HEK293T (cell line): Measurements from ENCODE around the gene KRR1.

Experiments used
- ARNT ChIP-seq: fragments of 450-650 bp; IDR thresholded peaks from 2 replicates; pipeline ENCODE4 v1.6.1; 2017; ENCODE audit warnings: mild to moderate bottlenecking
- BHLHE40 ChIP-seq: fragments of 450-650 bp; IDR thresholded peaks from 2 replicates; pipeline ENCODE4 v1.6.1; 2016; ENCODE audit warnings: mild to moderate bottlenecking, moderate library complexity, borderline replicate concordance
- ELF4 ChIP-seq: fragments of 450-650 bp; IDR thresholded peaks from 2 replicates; pipeline ENCODE4 v1.6.1; 2017; ENCODE audit warnings: antibody characterized with exemption
- FOXA1 ChIP-seq: fragments of 450-650 bp; IDR thresholded peaks from 2 replicates; pipeline ENCODE4 v1.6.1; 2016; ENCODE audit warnings: mild to moderate bottlenecking
- FOXK2 ChIP-seq: fragments of 450-650 bp; IDR thresholded peaks from 2 replicates; pipeline ENCODE4 v1.6.1; 2016; ENCODE audit warnings: mild to moderate bottlenecking
- FOXM1 ChIP-seq: fragments of 450-650 bp; IDR thresholded peaks from 2 replicates; pipeline ENCODE4 v1.6.1; 2017; ENCODE audit warnings: mild to moderate bottlenecking, borderline replicate concordance
- HDGF ChIP-seq: fragments of 450-650 bp; IDR thresholded peaks from 2 replicates; pipeline ENCODE4 v1.6.1; 2017; ENCODE audit warnings: antibody characterized with exemption, borderline replicate concordance
- L3MBTL2 ChIP-seq: fragments of 450-650 bp; conservative IDR thresholded peaks from 2 replicates; pipeline ENCODE4 v1.6.1; 2016; ENCODE audit warnings: mild to moderate bottlenecking
- PKNOX1 ChIP-seq: fragments of 450-650 bp; IDR thresholded peaks from 2 replicates; pipeline ENCODE4 v1.6.1; 2016
- SP1 ChIP-seq: fragments of 450-650 bp; IDR thresholded peaks from 2 replicates; pipeline ENCODE4 v1.6.1; 2017
- SUZ12 ChIP-seq: fragments of 450-650 bp; IDR thresholded peaks from 2 replicates; pipeline ENCODE4 v1.6.1; 2016; ENCODE audit warnings: mild to moderate bottlenecking
- TARDBP ChIP-seq: fragments of 450-650 bp; IDR thresholded peaks from 2 replicates; pipeline ENCODE4 v1.6.1; 2016
- ZNF384 ChIP-seq: fragments of 450-650 bp; IDR thresholded peaks from 2 replicates; pipeline ENCODE4 v1.6.1; 2016

GRCh38 chr12:75487308-75487707, 24.1 kb downstream of the KRR1 start:
- TF ChIP-seq HDGF = no peak
- no peak for TF ChIP-seq FOXA1
- TF ChIP-seq BHLHE40 = no peak
- no peak for TF ChIP-seq TARDBP
- no peak for TF ChIP-seq PKNOX1
- TF ChIP-seq SUZ12 = no peak
- no peak for TF ChIP-seq ELF4
- no peak for TF ChIP-seq SP1
- no peak for TF ChIP-seq FOXM1
- no peak for TF ChIP-seq ARNT
- no peak for TF ChIP-seq ZNF384
- no peak for TF ChIP-seq L3MBTL2
- TF ChIP-seq FOXK2 = no peak
